Subcutaneous adipose tissue (tissue), 4 donors: Measurements from ENCODE around the gene SLC31A2. TPM values are rescaled to one million over a fixed set of nuclear protein-coding genes. Genes with fewer than 3 reads are reported as not detected.

Experiments
- CTCF ChIP-seq: fragments of 450-650 bp; IDR thresholded peaks from one replicate; pipeline ENCODE4 v1.5.1; 2016; ENCODE audit warnings: low read depth, mild to moderate bottlenecking, control low read depth, antibody characterized with exemption, moderate library complexity
- total RNA-seq, 4 donors: library from RNA; depleted of rRNA; stranded (reverse); fragments of >200 nt; gene quantifications; one replicate each; pipeline ENCODE4 v1.1.0, GENCODE V29; 2016

Gene SLC31A2
- total RNA-seq, 4 donors from 2014 or later: 42.0 to 144 (median 87.3) TPM

GRCh38 chr9:113138760-113139159 lies 12.0 kb upstream of the SLC31A2 start:
- TF ChIP-seq CTCF: no peak

- no peak for TF ChIP-seq CTCF
These were observed 11.5 kb upstream of the SLC31A2 start for GRCh38 chr9:113139225-113139829.

GRCh38 chr9:113139953-113140352 lies 10.9 kb upstream of the SLC31A2 start:
- TF ChIP-seq CTCF: no peak

DNA sequence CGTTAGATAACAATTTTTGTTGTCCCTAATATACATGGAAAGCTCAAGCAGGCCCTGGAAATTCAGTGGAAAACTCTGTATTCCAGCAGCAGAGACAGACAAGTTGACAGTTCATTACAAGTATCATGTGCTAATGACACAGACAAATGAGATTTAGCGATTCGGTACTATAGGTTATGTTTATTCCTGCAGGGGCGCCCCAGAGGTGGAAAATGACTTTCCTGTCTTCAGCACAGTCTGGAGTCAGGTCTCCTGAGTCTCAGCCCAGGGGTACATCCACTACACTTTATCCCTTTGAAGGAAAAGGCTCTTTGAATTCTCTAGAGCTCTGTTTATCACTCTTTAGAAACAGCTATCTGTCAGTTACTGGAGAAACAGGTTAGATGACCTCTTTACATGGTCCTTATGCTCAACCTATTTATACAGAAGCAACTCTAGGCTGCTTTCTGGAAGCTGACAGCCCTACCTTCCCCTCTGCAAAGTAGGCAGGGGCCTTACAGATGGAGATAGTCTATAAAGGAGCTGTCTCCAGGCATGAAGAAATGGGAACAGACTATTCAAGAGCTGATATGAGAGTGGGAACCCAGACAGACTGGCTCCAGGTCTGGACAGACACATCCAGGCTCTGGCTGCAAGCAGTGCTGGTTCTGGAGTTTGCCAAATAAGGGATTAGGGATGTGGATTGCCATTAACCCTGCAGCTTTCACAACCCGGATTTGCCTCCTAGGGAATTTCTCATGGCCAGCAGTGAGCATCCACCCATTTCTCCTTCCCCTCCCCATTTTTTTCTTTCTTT lies 7.2 kb upstream of the SLC31A2 start:
- TF ChIP-seq CTCF: no peak

GRCh38 chr9:113148372-113148705 lies 2.5 kb upstream of the SLC31A2 start:
- no peak for TF ChIP-seq CTCF

- TF ChIP-seq CTCF: no peak
These were observed 1.9 kb upstream of the SLC31A2 start for GRCh38 chr9:113148781-113149510.
